Measurements from ENCODE around the gene EHBP1.
A peak's percentile ranks its signal among the peaks of the same experiment; 100 is the strongest.
"Not testable (repeated sequence)": the region's sequence is repeated elsewhere in the genome, so short reads cannot be mapped to it uniquely, and the experiment has no call there.

Gene EHBP1

DNA sequence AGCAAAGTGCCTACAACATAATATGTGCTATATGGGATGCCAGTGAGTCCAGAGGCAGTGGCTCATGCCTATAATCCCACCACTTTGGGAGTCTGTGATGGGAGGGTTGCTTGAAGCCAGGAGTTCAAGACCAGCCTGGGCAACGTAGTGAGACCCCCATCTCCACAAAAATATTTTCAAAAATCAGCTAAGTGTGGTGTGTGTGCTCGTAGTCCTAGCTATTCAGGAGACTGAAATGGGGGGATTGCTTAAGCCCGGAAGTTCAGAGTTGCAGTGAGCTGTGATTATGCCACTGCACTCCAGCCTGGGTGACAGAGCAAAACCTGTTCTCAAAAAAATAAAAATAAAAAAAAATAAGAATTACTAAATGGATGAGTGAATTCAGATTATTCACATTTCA lies 368.5 kb downstream of the EHBP1 start:
- no peak for DNase-seq (ENCODE audit: low spot score)

DNA sequence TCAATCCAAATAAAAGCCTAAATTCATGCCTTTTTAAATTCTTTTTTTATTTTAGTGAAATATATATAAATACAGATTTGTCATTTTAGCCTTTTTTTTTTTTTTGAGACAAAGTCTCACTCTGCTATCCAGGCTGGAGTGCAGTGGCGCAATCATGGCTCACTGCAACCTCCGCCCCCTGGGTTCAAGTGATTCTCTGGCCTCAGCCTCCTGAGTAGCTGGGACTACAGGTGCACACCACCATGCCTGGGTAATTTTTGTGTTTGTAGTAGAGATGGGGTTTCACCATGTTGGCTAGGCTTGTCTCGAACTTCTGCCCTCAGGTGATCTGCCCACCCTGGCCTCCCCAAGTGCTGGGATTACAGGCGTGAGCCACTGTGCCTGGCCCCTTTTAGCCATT lies 368.9 kb downstream of the EHBP1 start:
- not testable (repeated sequence) for DNase-seq (ENCODE audit: low spot score)

DNA sequence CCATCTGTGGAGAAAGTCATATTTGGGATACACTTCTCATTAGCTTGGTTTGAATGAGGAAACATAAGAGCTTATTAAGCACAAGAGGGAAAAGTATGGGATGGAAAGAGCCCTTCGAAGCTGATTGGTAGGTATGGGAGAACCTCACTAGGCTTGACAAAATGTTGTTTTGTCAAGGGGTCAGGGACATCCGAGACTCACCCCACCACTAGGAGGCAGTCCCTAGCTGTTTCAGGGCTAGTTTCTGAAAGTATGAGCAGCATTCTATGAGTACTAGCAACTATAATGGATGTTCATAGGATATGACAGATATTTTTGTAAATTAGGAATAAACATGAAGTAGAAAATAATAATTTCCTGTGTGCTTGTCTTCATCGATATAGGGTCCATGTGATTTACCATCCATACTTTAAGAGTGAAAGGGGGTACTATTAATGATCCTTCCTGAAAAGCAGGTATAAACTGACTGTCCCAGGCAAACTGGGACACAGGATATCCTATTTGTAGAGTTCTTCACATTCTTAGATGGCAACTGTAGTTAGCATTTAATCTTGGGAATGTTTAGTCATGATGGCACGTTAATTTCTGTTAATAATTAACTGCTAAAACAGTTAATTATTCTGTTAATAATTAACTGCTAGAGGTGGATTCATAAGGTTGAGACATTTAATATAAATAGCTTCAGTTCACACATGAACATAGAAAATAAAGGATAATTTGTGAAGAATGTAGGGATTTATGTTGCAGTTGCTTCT lies 373.5 kb downstream of the EHBP1 start:
- peak; percentile 7 for DNase-seq (ENCODE audit: low spot score)

DNA sequence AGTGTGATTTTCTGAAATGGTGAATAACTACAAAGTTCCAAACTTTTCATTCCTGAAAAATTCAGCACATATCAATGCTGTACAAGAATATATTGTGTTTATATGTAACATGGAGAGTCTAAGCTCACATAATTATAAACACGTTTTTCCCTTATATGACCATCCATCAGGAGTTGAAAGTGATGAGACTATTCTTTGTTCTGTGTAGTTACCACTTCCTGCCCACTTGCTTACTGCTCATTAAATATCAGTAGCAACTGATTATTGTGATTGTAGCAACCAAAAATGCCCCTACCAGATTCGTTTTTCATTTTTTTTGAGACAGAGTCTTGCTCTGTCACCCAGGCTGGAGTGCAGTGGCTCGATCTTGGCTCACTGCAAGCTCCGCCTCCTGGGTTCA lies 375.9 kb downstream of the EHBP1 start:
- no peak for DNase-seq (ENCODE audit: low spot score)

DNA sequence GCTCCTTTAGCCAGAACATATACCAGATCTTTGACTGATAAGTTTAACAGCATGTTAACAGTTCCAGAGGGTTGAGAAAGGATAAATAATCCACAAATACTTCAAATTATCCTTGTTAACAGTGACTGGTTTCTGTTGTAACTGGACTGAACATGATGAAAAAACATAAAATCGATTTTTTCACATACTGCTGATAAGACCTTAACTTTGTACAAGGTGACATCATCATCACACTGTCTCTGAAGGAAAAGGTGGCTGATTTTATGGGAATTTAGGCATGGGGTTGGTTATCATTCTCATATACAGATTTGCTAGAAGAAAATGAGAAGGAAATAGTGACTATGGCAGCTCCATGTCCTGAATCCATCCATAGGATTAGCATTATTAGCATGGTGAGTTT lies 381.2 kb downstream of the EHBP1 start:
- DNase-seq (ENCODE audit: low spot score), result no peak

DNA sequence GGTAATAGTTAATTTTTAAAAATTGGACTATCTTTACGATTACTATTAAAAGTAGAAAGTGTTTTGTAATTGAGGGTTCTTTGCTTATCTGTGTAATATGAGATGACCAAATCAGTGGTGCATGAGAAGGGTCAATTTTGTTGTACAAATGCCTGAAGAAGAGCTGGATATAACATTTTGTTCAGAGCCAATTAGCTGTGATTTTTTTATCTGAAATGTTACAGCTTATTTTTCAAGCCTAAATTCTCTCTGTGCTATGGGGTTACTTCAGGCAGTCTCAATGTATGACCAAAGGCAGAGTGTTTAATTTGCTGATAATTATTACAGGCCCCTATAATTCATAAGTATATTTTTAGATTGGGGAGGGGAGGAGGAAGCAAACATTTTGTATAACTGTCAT lies 386.9 kb downstream of the EHBP1 start:
- DNase-seq (ENCODE audit: low spot score), result no peak

DNA sequence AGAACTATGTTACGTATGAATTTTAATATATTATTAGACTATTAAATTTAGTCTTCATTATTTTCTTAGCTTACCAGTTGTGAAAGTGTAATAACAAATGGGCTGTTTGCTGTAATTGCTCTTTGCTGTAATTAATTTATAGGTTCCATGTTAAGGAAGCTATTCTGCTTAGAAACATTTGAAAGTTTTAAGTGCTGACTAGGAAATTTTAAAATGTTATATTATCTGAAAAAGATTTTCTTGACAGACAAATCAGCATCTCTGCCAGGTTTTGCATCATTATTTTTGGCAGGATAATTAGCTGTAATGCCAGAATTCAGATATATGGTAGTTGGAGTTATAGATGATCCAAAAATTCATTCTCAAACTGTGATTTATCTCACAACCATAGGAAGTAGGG lies 387.3 kb downstream of the EHBP1 start:
- no peak for DNase-seq (ENCODE audit: low spot score)

DNA sequence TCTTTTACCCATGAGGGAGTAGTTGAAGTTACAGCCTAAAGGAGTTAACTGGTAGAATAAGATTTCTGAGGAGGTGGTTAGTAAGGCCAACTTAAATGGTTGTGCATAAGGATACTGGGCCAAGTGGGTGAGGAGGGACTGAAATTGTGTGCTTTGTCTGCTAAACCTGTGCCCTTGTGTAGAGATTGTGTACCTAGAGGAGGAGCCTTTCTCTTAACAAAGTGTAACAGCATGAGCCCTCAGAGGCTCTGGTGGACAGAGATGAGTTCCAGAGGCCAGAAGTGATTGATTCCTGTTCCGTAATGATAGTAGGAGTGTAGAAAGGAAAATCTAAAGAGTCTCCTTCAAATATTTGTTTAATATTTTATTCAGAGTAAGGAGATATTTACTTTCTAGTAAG lies 388.0 kb downstream of the EHBP1 start:
- no peak for DNase-seq (ENCODE audit: low spot score)
